NCI-H82 (cell line): ENCODE data around the gene PM20D2.
"Not testable (repeated sequence)": the region's sequence is repeated elsewhere in the genome, so short reads cannot be mapped to it uniquely, and the experiment has no call there.

Source experiments
- DNase-seq: peaks from one replicate; lab custom pipeline; 2025; lab: John Stamatoyannopoulos, UW

The PM20D2 gene, protein sequence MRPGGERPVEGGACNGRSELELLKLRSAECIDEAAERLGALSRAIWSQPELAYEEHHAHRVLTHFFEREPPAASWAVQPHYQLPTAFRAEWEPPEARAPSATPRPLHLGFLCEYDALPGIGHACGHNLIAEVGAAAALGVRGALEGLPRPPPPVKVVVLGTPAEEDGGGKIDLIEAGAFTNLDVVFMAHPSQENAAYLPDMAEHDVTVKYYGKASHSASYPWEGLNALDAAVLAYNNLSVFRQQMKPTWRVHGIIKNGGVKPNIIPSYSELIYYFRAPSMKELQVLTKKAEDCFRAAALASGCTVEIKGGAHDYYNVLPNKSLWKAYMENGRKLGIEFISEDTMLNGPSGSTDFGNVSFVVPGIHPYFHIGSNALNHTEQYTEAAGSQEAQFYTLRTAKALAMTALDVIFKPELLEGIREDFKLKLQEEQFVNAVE

DNA sequence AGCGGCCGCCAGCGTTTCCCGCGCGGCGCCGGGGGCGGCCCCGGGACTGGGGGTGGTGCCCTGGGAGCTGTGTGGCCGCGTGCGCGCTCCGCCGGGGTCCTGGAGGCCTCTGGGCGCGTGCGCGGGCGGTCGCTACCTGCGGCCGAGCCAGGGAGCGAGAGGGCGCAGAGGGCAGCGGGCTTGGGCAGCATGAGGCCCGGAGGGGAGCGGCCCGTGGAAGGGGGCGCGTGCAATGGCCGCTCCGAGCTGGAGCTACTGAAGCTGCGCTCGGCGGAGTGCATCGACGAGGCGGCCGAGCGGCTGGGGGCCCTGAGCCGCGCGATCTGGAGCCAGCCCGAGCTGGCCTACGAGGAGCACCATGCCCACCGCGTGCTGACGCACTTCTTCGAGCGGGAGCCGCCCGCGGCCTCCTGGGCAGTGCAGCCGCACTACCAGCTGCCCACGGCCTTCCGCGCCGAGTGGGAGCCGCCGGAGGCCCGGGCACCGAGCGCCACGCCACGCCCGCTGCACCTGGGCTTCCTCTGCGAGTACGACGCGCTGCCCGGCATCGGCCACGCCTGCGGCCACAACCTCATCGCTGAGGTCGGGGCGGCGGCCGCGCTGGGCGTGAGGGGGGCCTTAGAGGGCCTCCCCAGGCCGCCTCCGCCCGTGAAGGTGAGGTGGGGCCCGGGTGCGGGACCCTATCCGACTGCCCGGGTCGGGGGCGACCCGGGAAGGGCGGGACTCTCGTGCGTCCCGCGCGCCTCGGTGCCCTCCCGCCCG, at the start of gene PM20D2:
Gene PM20D2, plus strand, starts transcription at position 100 of the 762 bp plus-strand sequence. Its CDS starts 90 bp downstream, at position 190.
- peak; percentile 82 for DNase-seq

DNA sequence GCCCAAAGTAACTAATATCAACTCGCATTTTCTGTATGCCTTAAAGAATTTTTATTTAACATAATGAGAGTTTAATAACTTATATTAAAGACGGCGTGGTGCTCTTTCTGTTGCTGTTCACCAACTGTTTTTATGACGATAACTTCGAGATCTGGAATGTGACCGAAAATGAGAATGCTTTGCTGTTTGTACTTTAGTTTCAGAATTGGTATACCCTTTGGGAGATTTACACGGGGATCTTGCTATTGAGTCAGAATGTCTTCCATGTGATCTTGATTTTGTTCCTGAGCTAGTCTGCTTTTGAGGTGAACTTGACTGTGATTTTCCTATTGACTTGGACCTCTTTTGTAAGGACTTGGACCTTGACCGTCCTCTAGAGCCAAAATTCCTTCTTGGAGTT, 47.4 kb upstream of the PM20D2 start:
- no peak for DNase-seq

DNA sequence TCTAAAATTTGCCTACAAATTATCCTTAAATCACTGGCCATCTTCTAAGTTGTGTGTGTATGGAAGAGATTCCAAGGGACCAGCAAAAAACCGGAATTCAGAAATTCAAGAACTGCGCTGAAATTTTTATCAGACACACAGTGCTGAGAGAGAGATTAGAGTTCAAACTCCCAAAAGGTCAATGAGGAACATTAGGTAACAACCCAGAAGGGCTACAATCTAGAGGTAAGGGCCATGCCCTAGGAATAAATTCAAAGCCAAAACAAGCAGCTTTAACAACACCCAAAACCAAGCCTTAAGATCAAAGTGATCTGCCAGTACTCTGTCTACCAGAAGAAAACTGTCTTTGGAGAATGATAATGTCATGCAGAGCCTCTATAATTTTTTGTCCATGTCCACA, 45.7 kb upstream of the PM20D2 start:
- DNase-seq = no peak

DNA sequence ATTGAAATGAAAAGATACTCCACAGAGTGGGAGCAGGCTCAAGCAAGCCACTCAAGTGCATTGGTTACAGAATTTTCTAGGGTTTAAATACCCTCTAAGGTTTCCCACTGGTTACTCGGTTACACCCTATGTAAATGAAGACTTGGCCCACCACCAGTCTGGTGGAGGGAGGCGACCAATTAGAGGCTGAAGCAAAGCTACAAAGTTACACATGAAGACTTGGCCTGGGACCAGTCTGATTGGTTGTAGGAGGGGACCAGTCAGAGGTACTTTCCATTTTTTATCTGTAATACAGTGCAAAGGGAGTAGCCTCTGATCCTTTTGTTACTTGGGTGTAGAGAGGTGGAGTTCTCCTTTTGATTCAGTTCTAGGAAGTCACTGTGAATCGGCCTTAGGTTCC, 35.6 kb upstream of the PM20D2 start:
- DNase-seq = no peak

DNA sequence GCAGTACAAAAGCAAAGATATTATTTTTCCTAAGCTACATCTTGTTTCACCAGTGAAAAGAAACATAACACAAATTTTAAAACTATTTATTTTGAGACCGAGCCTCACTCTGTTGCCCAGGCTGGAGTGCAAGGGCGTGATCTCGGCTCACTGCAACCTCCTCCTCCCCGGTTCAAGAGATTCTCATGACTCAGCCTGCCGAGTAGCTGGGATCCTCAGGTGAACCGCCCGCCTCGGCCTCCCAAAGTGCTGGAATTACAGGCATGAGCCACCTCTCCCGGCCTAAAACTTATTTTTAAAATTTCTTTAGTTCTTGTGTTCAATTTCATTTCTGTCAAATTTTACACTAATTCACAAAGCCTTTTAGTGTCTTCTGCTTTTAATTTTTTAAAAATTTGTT, 33.9 kb upstream of the PM20D2 start:
- DNase-seq = no peak

DNA sequence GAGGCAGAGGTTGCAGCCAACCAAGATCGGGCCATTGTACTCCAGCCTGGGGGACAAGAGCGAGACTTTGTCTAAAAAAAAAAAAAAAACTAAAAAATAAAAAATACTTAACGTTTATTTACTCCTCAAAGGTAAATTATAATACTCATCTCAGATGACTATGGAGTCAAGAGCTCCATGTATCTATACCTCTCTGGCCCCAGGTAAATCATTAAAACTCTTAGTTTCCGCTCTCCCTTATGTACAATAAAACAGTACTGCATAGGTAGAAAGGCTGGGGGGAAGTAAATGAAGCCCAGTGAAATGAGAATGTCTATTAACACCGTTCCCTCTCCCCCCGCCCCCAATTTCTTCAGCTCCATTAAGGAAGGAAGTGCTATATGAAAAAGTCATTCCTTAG, 29.2 kb upstream of the PM20D2 start:
- DNase-seq = no peak

DNA sequence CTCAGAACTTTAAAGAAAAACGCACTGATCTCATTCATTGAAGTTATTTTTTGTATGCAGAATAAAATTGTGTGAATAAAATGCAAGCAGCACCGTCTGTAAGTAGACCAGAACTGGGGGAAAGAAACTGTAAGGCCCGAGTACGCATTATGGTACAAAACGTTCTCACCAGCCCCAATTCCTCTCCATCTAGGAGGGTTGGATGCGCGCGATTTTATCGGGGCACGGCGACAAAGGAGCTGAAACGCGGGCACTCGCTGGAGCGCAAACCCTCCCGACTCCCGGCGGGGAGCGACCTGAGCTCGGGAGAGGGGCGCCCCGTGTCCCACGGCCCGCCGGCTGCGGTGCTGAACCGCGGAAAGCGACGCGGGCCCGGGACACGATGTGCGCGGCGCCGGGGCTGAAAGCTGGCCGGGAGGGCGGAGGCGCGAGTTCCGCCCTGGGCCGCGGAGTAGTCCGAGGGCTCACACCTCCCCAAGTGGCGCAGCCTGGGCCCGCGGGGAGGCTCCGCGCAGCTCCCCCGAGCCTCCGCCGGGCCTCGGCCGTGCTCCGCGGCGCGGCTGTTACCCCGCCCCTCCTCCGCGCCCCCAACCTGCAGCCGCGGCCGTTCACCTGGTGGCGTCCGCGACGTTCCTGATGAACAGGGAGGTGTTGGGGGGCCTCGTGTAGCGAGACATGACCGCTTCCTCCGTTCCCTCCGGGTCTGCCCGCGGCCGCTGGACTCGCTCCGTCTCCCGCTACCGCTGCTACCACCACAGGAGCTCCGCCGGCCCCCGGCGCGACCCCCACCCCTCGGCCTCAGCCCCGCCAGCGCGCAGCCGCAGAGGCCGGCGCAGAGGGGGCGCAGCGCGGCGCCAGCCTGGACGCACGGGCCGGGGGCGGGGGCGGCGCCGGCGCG, 28.4 kb upstream of the PM20D2 start, which contains the start of gene SRSF12:
Gene SRSF12, minus strand, starts transcription at position 861 of the 898 bp plus-strand sequence. Its CDS starts 184 bp downstream, at position 677.
- DNase-seq = peak; percentile 50

DNA sequence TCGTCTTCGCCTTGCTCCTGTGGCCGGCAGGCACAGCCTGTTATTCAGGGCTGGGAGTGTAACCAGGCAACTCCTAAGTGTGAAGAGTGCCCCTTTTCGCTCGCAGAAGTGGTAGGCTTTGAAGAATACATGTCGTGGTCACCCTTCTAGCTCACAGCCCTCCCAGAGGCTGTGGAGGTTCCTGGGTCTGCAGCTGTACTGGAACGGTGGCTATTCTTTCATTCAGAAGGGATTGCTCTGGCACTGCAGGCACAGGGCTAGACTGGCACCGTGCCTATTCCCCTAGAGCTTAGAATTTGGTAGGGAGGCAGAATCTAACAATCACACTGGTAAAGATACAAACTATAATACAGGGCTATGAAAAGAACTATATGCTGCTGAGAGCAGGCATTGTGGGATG, 26.9 kb upstream of the PM20D2 start:
- no peak for DNase-seq

DNA sequence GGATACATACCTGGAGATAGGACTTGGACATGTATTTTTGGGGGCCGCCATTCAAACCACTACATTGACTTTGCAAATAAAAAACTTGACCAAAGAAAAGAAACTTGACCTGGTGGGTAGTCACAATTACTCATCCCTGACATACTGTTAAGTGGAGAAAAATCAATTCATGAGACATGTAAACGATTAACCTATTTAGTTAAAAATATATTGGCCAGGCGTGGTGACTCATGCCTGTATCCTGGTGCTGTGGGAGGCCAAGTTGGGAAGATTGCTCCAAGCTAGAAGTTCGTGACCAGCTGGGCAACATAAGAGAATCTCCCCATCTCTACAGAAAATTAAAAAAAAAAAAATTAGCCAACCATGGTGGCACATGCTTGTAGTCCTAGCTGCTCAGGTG, 25.5 kb upstream of the PM20D2 start:
- DNase-seq = no peak

DNA sequence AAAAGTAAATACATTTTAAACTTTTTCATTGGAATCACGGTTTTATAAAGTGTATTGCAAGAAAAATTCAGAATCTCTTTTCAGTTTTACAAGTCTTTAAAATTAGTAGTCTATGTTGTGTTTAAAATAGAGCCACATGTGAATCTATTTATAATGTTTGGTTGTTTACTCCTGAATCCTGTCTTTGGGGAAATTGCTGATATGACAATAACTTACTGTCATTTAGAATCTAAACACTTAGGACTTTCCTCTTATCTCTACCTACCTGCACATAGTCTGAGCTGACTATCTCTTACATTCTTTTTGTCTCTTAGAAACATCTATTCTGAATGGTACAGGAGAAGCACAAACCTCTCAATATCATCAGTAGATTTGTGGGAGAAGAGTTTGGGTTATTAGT, 23.9 kb upstream of the PM20D2 start:
- no peak for DNase-seq

DNA sequence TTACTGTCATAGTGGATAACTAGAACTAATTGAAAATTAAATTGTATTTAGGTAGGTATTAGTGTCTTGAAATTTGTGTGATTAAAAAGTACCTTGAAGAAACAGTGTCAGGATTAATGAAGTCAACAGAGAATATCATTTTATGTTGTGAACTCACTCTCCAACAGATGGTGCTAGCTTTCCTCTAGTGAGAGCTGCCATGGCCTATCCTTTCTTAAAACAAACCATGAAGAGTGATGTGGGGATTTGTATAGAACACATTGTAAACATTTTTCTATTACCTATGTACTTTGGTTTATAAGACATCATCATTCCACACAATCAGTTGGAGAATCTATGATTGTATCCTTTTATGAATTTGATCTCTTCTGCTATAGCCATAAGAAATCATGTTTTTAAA, 23.2 kb upstream of the PM20D2 start:
- DNase-seq = peak; percentile 70

DNA sequence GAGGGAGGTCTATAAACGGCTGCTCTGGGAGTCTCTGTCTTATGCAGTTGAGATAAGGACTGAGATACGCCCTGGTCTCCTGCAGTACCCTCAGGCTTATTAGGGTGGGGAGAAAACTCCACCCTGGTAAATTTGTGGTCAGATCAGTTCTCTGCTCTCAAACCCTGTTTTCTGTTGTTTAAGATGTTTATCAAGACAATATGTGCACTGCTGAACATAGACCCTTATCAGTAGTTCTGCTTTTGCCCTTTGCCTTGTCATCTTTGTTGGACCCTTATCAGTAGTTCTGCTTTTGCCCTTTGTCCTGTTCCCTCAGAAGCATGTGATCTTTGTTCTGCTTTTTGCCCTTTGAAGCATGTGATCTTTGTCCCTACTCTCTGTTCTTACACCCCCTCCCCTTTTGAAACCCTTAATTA, 17.6 kb upstream of the PM20D2 start:
- DNase-seq = not testable (repeated sequence)

DNA sequence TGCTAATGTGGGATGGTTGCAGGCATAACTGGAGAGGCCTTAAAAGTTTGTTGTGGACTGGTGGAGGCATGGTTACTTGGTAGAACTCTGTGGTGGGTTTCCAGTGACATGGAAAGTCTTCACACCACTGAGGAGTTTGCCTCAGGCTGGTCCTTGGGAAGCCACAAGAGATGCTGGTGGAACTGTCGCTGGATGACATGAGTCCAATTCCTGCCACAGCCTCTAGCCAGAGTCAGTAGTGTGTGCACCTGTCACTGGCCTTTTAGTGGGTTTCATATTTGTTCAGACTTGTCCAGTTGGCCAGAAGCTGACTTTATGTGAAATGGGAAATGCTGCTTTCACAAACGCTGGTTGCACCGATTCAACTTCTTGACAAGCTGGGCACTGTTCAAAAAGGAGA, 14.3 kb upstream of the PM20D2 start:
- no peak for DNase-seq

DNA sequence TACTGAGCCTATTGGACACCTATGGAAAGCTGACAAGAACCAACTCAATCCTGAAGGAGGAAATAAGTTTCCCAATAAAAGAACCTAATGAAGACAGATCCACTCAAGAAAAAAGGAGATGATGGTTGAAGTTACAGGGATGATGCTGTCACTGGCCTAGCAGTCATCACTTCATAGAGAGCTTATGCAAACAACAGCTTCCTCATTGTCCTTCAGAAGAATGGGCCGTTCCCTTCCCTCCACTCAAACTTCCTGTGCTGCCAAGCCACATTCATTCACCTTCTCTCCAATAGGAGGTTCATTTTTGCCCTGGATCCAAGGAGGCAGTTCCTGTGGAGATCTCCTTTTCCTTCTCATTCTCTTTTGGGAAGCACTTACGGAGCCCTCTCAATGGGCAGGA, 13.8 kb upstream of the PM20D2 start:
- DNase-seq = no peak

DNA sequence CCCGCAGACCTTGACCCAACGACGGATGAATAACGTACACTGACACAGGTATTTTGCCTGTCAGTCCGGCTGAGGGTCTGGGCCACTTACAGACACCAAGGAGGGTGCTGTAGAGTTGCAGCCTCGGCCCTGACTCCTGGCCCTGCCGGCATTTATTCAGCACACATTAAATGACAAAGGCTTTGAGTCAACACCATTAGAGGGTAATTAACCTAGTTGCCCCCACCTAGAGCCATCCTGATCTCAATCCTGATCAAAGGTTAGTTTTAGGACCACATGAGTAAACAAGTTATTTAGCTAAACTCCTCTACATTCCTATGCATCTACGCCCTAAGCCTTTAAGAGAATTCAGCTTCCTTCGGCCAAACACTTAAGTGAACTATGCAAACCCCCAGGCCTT, 11.9 kb upstream of the PM20D2 start:
- DNase-seq = no peak

DNA sequence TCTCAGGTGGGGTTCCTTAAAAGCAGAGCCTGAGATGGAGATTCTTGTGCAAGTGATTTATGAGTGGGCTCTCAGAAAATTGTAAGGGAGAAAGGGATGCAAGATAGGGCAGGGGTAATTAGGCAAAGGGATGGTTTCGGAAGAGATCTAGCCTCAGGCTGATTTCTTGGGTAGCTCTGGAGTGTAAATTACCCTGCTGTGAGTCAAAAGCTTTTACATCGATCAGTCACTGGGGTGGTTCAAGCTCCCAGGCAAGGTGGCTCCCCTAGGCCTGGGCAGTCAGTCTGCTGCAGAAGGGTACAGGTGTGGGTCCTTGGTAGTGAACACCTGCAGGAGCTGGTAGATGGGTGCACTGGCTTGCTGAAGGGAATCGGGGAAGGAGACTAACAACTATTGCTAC, 11.1 kb upstream of the PM20D2 start:
- no peak for DNase-seq

DNA sequence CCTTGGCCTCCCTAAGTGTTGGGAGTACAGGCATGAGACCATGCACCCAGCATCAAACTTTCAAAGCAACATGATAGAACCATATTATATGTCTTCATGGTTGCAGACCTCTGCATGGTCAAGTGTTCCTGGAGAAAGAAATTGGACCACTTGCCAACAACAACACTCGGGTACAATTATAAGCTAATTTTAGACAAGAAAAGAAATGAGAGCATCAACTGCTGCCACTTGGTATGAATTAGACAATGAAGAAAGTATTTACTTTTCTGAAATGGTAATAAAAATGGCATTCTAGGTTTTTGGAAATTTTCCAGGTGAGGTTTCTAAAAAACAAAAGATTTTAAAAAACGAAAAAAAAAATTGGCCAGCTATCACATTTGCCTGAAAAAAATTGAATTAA, 7.7 kb upstream of the PM20D2 start:
- DNase-seq = no peak

DNA sequence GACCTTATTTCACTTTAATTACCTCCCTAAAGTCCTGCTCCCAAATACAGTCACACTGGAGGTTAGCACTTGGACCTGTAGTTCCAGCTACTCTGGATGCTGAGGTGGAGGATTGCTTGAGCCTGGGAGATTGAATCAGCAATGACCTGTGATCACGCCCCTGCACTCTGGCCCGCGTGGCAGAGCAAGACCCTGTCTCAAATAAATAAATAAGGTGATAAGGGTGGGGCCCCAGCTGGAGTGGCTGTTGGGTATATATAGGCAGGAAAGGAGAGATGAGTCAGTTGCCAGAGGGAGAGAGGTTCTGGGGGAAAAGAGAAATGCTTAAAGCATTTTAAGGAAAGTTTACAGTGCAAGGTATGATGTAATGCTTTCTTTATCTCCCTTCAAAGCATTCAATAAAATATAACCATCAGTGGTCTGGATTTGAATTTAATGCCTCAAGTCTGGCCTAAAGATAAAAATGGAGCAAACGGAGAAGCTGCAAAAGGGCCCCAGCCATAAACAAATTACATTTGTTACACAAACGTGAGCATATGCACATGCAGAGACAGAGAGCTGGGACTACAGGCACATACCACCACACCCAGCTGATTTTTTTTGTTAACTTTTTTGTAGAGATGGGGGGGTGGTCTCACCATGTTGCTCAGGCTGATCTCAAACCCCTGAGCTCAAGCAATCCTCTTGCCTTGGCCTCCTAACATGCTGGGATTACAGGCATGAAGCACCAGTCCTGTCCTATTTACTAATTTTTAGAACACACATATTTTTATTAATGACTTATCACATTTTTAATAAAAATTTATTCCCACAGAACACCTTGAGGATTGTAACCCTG, 6.1 kb upstream of the PM20D2 start:
- no peak for DNase-seq

DNA sequence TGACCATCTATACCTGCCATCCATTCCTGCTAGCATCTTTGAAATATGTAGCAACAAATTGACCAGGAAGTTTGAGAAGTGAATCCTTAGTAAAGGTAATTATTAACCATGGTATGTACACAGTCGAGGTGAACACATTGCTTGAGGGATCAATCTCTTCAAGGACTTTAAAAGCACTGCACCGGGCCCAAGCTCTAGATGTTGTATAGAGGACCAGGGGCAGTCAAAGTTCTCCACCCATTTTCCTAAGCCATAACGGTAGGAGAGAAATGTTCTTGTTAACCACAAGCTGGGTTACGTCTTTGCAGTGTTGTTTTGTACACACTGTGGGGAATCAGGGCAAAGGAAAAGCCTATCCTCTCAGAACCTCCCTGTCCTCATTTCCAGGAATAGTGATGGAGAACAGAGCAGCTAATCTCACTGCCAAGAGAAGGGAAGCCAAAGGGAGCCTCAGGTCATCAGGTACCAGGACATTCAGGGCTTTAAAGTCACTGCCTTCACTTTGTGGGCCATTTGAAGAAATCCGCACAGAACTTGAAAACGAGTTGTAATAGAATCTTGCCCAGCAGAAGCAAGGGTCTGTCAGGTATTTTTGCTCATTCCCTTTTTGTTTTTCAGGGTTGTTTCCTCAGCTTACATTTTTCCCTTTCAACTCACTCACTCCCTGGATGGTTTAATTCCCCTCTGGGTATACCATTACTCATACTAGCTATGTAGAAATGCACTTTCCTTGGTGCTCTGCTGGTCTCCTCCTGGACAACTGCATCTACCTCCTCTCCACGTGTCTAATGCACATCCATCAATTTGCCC, 5.3 kb upstream of the PM20D2 start:
- no peak for DNase-seq

DNA sequence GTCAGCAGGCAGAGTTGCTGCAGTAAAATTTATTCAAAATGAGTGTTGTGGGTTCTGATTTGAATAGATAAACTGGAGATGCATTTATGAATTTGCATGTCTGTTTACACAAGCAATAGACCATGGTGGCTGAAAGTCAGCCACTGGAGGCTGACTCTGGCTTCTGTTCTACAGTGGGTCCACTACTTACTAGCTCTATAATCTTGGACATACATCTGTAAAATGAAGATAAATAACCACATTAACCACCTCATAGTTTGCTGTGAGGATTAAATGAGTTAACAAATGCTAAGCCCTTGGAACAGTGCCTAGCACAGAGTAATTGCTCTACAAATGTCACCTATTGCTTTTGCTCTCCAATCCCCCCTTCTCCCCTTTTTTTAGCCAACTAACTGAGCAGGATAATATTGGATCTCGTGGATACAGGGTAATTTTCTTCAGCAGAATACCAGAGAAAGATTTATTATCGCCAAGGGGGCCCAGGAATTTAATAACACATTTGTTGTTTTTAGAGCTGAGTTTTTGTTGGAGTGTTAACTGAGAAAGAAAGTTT, 1.4 kb upstream of the PM20D2 start:
- peak; percentile 82 for DNase-seq
